Measurements from ENCODE around the gene CALM3. TPM values are rescaled to one million over a fixed set of nuclear protein-coding genes. Genes with fewer than 3 reads are reported as not detected.
"Not testable (repeated sequence)": the region's sequence is repeated elsewhere in the genome, so short reads cannot be mapped to it uniquely, and the experiment has no call there.

The CALM3 gene
- polyA plus RNA-seq, 3 donors = 165 to 240 (median 177) TPM

DNA sequence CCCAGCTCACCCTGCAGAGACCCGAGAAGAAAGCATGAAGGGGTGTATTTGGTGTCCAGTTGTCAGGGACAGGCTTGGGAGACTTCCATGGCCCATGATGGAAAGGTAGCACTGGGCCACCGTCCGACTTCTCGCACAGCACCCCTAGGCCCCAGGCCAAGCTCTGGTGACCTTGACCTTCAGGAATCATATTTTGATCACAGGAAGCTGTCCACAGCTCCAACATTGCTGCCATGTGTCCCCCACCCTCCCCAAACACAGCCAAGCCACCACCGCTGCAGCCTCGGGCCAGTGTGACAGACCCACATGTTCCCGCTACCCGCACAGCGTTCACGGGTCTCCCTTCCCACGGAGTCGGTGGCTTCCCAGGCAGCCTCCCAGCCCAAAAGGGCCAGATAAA lies 24.6 kb downstream of the CALM3 start:
- no peaks in the 10 kb centered on the region for H3K9me3 Mint-ChIP-seq
- TF ChIP-seq, protein P1, sequence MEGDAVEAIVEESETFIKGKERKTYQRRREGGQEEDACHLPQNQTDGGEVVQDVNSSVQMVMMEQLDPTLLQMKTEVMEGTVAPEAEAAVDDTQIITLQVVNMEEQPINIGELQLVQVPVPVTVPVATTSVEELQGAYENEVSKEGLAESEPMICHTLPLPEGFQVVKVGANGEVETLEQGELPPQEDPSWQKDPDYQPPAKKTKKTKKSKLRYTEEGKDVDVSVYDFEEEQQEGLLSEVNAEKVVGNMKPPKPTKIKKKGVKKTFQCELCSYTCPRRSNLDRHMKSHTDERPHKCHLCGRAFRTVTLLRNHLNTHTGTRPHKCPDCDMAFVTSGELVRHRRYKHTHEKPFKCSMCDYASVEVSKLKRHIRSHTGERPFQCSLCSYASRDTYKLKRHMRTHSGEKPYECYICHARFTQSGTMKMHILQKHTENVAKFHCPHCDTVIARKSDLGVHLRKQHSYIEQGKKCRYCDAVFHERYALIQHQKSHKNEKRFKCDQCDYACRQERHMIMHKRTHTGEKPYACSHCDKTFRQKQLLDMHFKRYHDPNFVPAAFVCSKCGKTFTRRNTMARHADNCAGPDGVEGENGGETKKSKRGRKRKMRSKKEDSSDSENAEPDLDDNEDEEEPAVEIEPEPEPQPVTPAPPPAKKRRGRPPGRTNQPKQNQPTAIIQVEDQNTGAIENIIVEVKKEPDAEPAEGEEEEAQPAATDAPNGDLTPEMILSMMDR (IDR thresholded peaks at IDR 0.05) = no peak
- peaks cover 7 to 11% (median 10%) of the 10 kb centered on the region in 3 donors for H3K27me3 Mint-ChIP-seq (ENCODE audit: low read depth in 3 of 3)
- H3K36me3 Mint-ChIP-seq = peaks cover 22 to 23% of the 10 kb centered on the region in 2 donors
- H3K27ac Mint-ChIP-seq = peak overlapping the region in 6 of 7 donors; percentile 63 to 96 (median 92)
- Histone ChIP-seq H3K36me3 (replicated peaks in 1 of 2; ENCODE audit: control insufficient read depth in 1 of 2, insufficient read depth in 2 of 2, low read length in 2 of 2) (peaks cover 0 to 4% of the 10 kb centered on the region in 2 donors), H3K9ac (ENCODE audit: insufficient read depth, low read length, poor library complexity, severe bottlenecking) (no peak overlapping the region), H3K4me2 (replicated peaks; ENCODE audit: extremely low read depth, low read length, poor library complexity, severe bottlenecking) (no peak overlapping the region), H2AFZ (ENCODE audit: insufficient read depth, low read depth, low read length, poor library complexity, severe bottlenecking) (no peak overlapping the region), H3K79me2 (ENCODE audit: insufficient read depth, low read length) (peaks cover 6% of the 10 kb centered on the region), H3K27ac (ENCODE audit: low read depth in 1 of 2, low read length in 2 of 2) (peak overlapping the region; percentile 69 to 75), H4K20me1 (ENCODE audit: insufficient read depth, low read length) (no peaks in the 10 kb centered on the region), H3K9me3 (replicated peaks in 1 of 2; ENCODE audit: control insufficient read depth in 1 of 2, insufficient read depth in 1 of 2, low read length in 2 of 2) (no peaks in the 10 kb centered on the region), H3K4me3 (replicated peaks in 1 of 3; ENCODE audit: low read depth in 2 of 3, low read length in 3 of 3) (no peak overlapping the region), H3K4me1 (ENCODE audit: control insufficient read depth in 1 of 2, insufficient read depth in 2 of 2, low read length in 2 of 2) (peaks cover 65 to 71% of the 10 kb centered on the region in 2 donors), H3K27me3 (ENCODE audit: control insufficient read depth in 2 of 2, insufficient read depth in 2 of 2, low read length in 2 of 2) (peaks cover 0 to 2% of the 10 kb centered on the region in 2 donors)
- no peak for DNase-seq
- intact Hi-C loops (cut with micrococcal nuclease) = no loop called here
- peaks cover 70% of the 10 kb centered on the region for H3K4me1 Mint-ChIP-seq
- WGBS (ENCODE audit: insufficient coverage) = 83% methylated on average over 12 of the region's 12 CpGs
- peak overlapping the region in 1 of 2 donors; percentile 37 for H3K4me3 Mint-ChIP-seq

DNA sequence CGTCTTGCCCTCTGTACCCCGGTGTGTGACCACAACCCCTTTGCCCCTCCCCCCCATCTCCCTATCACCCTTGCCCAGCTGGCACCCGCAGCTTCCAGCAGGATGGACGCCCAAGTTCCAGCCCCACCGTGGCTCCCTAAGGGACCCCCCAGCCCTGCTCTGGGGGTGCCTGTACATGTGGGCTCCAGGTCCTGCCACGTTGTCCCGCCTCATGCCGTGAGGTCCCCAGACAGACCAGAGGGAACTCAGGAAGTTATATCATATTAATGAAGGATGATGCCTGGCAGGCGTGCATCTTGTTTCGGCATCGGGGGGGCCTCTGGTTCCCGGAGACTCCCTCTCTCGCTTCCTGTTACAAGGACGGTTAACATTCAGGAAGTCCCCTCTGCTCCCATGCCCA lies 25.3 kb downstream of the CALM3 start:
- Histone ChIP-seq H3K9me3 (replicated peaks in 1 of 2; ENCODE audit: control insufficient read depth in 1 of 2, insufficient read depth in 1 of 2, low read length in 2 of 2) (no peaks in the 10 kb centered on the region), H3K27me3 (ENCODE audit: control insufficient read depth in 2 of 2, insufficient read depth in 2 of 2, low read length in 2 of 2) (peaks cover 0 to 9% of the 10 kb centered on the region in 2 donors), H3K4me2 (replicated peaks; ENCODE audit: extremely low read depth, low read length, poor library complexity, severe bottlenecking) (peak overlapping the region; percentile 29), H3K27ac (ENCODE audit: low read depth in 1 of 2, low read length in 2 of 2) (peak overlapping the region in 1 of 2 donors; percentile 2), H3K4me1 (ENCODE audit: control insufficient read depth in 1 of 2, insufficient read depth in 2 of 2, low read length in 2 of 2) (peaks cover 65 to 68% of the 10 kb centered on the region in 2 donors), H4K20me1 (ENCODE audit: insufficient read depth, low read length) (no peaks in the 10 kb centered on the region), H2AFZ (ENCODE audit: insufficient read depth, low read depth, low read length, poor library complexity, severe bottlenecking) (peak overlapping the region; percentile 63), H3K79me2 (ENCODE audit: insufficient read depth, low read length) (peaks cover 6% of the 10 kb centered on the region), H3K4me3 (replicated peaks in 1 of 3; ENCODE audit: low read depth in 2 of 3, low read length in 3 of 3) (no peak overlapping the region), H3K36me3 (replicated peaks in 1 of 2; ENCODE audit: control insufficient read depth in 1 of 2, insufficient read depth in 2 of 2, low read length in 2 of 2) (no peaks in the 10 kb centered on the region), H3K9ac (ENCODE audit: insufficient read depth, low read length, poor library complexity, severe bottlenecking) (no peak overlapping the region)
- intact Hi-C loops (cut with micrococcal nuclease) = no loop called here
- TF ChIP-seq, protein P1 (IDR thresholded peaks at IDR 0.05) = no peak
- Mint-ChIP-seq H3K4me1 (peaks cover 68% of the 10 kb centered on the region), H3K27me3 (ENCODE audit: low read depth in 3 of 3) (peaks cover 12 to 15% (median 13%) of the 10 kb centered on the region in 3 donors), H3K9me3 (no peaks in the 10 kb centered on the region), H3K36me3 (peaks cover 15 to 16% of the 10 kb centered on the region in 2 donors), H3K27ac (peak overlapping the region in 4 of 7 donors; percentile 38 to 79 (median 62)), H3K4me3 (peak overlapping the region in 1 of 2 donors; percentile 60)
- 12% methylated on average over 8 of the region's 14 CpGs for WGBS (ENCODE audit: insufficient coverage)
- peak; percentile 51 to 83 (median 69) for DNase-seq

DNA sequence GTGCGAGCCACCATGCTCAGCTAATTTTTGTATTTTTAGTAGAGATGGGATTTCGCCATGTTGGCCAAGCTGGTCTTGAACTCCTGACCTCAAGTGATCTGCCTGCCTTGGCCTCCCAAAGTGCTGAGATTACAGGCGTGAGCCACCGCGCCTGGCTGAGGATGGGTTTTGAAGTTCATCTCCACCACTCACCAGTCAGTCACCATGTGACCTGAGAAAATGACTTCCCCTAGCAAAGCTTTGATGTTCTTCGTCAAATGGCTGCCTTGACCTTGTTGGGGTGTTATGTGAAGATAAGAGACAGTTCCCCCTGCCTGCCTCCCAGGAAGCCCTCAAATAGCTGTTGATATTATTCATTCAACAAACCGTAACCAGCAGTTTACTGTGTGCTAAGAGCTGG lies 27.8 kb downstream of the CALM3 start:
- H4K20me1 ChIP-seq (ENCODE audit: insufficient read depth, low read length); H3K4me2 ChIP-seq (replicated peaks; ENCODE audit: extremely low read depth, low read length, poor library complexity, severe bottlenecking); H3K36me3 ChIP-seq (replicated peaks in 1 of 2; ENCODE audit: control insufficient read depth in 1 of 2, insufficient read depth in 2 of 2, low read length in 2 of 2); H3K9me3 ChIP-seq (replicated peaks in 1 of 2; ENCODE audit: control insufficient read depth in 1 of 2, insufficient read depth in 1 of 2, low read length in 2 of 2); H3K79me2 ChIP-seq (ENCODE audit: insufficient read depth, low read length); intact Hi-C loops (cut with micrococcal nuclease); H3K4me3 ChIP-seq (replicated peaks in 1 of 3; ENCODE audit: low read depth in 2 of 3, low read length in 3 of 3); H3K9me3 Mint-ChIP-seq; H3K4me3 Mint-ChIP-seq; H3K36me3 Mint-ChIP-seq; H2AFZ ChIP-seq (ENCODE audit: insufficient read depth, low read depth, low read length, poor library complexity, severe bottlenecking); H3K27ac ChIP-seq (ENCODE audit: low read depth in 1 of 2, low read length in 2 of 2); H3K9ac ChIP-seq (ENCODE audit: insufficient read depth, low read length, poor library complexity, severe bottlenecking); DNase-seq: not testable (repeated sequence)
- peaks cover 0 to 19% of the 10 kb centered on the region in 2 donors for H3K27me3 ChIP-seq (ENCODE audit: control insufficient read depth in 2 of 2, insufficient read depth in 2 of 2, low read length in 2 of 2)
- Mint-ChIP-seq H3K27ac (peak overlapping the region in 2 of 7 donors; percentile 73 to 76), H3K27me3 (ENCODE audit: low read depth in 3 of 3) (peaks cover 27 to 31% (median 29%) of the 10 kb centered on the region in 3 donors), H3K4me1 (peaks cover 58% of the 10 kb centered on the region)
- peaks cover 50 to 53% of the 10 kb centered on the region in 2 donors for H3K4me1 ChIP-seq (ENCODE audit: control insufficient read depth in 1 of 2, insufficient read depth in 2 of 2, low read length in 2 of 2)
- no CpG with 5 or more reads among the region's 7 CpGs for WGBS (ENCODE audit: insufficient coverage)

All from CD14-positive monocyte (primary cell).